A673 (cell line): Measurements from ENCODE around the gene PPARG. TPM values are rescaled to one million over a fixed set of nuclear protein-coding genes. Genes with fewer than 3 reads are reported as not detected.

Source experiments
- BruUV-seq: library from RNA; stranded (reverse); fragments of 400-500 nt; replicated peaks from 2 replicates; lab custom pipeline; 2021; lab: Mats Ljungman, UMichigan
- CTCF ChIA-PET: fragments of 300-600 bp; sonication (Branson Sonifier 250); formaldehyde crosslinking; loops from one replicate; lab custom pipeline; 2022; ENCODE audit warnings: antibody characterized with exemption; lab: Charles Lee
- POLR2A ChIA-PET: fragments of 300-600 bp; sonication (Branson Sonifier 250); formaldehyde crosslinking; loops from one replicate; lab custom pipeline; 2022; ENCODE audit warnings: antibody characterized with exemption; ENCODE audit not compliant: low non-redundant PET; lab: Charles Lee
- DNase-seq: peaks from one replicate; pipeline ENCODE4 v3.0.0-alpha.2; 2015; ENCODE audit warnings: low spot score
- H3K27ac ChIP-seq: fragments of 200-600 bp; sonication (generic); 2 replicates; pipeline ENCODE4 v1.5.1; 2016; ENCODE audit warnings: mixed run types, low read depth, mild to moderate bottlenecking, mixed read lengths, antibody characterized with exemption, low read length; ENCODE audit not compliant: poor library complexity, severe bottlenecking
- H3K27me3 ChIP-seq: fragments of 200-600 bp; sonication (generic); replicated peaks from 2 replicates; pipeline ENCODE4 v1.6.1; 2017; ENCODE audit warnings: mixed run types, low read depth, mild to moderate bottlenecking, mixed read lengths, antibody characterized with exemption, low read length; ENCODE audit not compliant: insufficient read depth, poor library complexity
- H3K36me3 ChIP-seq: fragments of 200-600 bp; sonication (generic); 2 replicates; pipeline ENCODE4 v1.6.1; 2016; ENCODE audit warnings: mixed run types, mild to moderate bottlenecking, mixed read lengths, antibody characterized with exemption, low read length; ENCODE audit not compliant: insufficient read depth, poor library complexity, severe bottlenecking
- H3K4me1 ChIP-seq: fragments of 200-600 bp; sonication (generic); 2 replicates; pipeline ENCODE4 v1.6.1; 2017; ENCODE audit warnings: mixed run types, mild to moderate bottlenecking, mixed read lengths, antibody characterized with exemption, low read length; ENCODE audit not compliant: insufficient read depth, poor library complexity, severe bottlenecking
- H3K4me3 ChIP-seq: fragments of 200-600 bp; sonication (generic); 2 replicates; pipeline ENCODE4 v1.5.1; 2016; ENCODE audit warnings: low read depth, mixed run types, mild to moderate bottlenecking, mixed read lengths, low read length; ENCODE audit not compliant: poor library complexity, severe bottlenecking
- H3K9me3 ChIP-seq: fragments of 200-600 bp; sonication (generic); 2 replicates; pipeline ENCODE4 v1.6.1; 2016; ENCODE audit warnings: mixed run types, low read depth, mild to moderate bottlenecking, mixed read lengths, antibody characterized with exemption, low read length; ENCODE audit not compliant: poor library complexity, severe bottlenecking
- EZH2 ChIP-seq: fragments of 200-600 bp; sonication (generic); IDR thresholded peaks from 2 replicates; pipeline ENCODE4 v1.6.1; 2017; ENCODE audit warnings: borderline replicate concordance, low read depth, mild to moderate bottlenecking, mixed read lengths, antibody characterized with exemption, low read length; ENCODE audit not compliant: poor library complexity, severe bottlenecking
- intact Hi-C: fragments of 100-400 bp; cut with micrococcal nuclease; formaldehyde crosslinking; loops from one replicate; pipeline ENCODE4 v1.10.0; 2022; ENCODE audit not compliant: unreplicated experiment
- total RNA-seq: library from RNA; stranded (reverse); gene quantifications from 2 replicates; pipeline ENCODE4 v1.2.3, GENCODE V29; 2021
- TF ChIP-seq, protein P1 (sequence below): fragments of 300-800, 200-600 bp; sonication (generic); conservative IDR thresholded peaks from 2 replicates; pipeline ENCODE4 v1.5.1; 2017; ENCODE audit warnings: low read depth, mild to moderate bottlenecking, antibody characterized with exemption, low read length, moderate library complexity, mixed read lengths

The PPARG gene
- total RNA-seq, 1 experiment from 2014 or later = 0.62 TPM

DNA sequence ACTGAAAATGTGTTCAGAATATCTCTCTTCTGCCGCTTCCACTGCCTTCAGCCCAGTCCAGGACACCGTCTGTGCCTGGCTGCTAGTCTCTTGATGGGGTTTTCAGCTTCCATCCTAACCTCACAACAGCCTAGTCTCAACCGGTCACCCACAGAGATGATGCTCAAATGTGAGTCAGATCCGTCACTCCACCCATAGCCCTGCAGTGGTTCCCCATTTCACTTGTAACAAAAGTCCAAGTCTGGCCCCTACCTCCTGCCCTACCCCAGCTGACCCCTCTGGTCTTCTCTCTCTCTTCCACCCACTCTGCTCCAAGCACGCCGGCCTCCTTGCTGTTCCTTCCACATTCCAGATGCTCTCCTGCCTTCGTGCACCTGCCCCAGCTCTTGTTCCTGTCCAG lies 68.1 kb downstream of the PPARG start:
- intact Hi-C loops = no loop called here
- TF ChIP-seq EZH2 = no peak
- TF ChIP-seq, protein P1, sequence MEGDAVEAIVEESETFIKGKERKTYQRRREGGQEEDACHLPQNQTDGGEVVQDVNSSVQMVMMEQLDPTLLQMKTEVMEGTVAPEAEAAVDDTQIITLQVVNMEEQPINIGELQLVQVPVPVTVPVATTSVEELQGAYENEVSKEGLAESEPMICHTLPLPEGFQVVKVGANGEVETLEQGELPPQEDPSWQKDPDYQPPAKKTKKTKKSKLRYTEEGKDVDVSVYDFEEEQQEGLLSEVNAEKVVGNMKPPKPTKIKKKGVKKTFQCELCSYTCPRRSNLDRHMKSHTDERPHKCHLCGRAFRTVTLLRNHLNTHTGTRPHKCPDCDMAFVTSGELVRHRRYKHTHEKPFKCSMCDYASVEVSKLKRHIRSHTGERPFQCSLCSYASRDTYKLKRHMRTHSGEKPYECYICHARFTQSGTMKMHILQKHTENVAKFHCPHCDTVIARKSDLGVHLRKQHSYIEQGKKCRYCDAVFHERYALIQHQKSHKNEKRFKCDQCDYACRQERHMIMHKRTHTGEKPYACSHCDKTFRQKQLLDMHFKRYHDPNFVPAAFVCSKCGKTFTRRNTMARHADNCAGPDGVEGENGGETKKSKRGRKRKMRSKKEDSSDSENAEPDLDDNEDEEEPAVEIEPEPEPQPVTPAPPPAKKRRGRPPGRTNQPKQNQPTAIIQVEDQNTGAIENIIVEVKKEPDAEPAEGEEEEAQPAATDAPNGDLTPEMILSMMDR = no peak
- DNase-seq = no peak
- BruUV-seq = no TSS peak
- H3K27me3 ChIP-seq = no peaks in the 10 kb centered on the region
- POLR2A ChIA-PET = no interaction called here
- CTCF ChIA-PET = no interaction called here
- no peak overlapping the region for H3K27ac ChIP-seq
- H3K4me3 ChIP-seq = no peak overlapping the region
- H3K9me3 ChIP-seq = no peaks in the 10 kb centered on the region
- H3K4me1 ChIP-seq = no peaks in the 10 kb centered on the region
- H3K36me3 ChIP-seq = no peaks in the 10 kb centered on the region

DNA sequence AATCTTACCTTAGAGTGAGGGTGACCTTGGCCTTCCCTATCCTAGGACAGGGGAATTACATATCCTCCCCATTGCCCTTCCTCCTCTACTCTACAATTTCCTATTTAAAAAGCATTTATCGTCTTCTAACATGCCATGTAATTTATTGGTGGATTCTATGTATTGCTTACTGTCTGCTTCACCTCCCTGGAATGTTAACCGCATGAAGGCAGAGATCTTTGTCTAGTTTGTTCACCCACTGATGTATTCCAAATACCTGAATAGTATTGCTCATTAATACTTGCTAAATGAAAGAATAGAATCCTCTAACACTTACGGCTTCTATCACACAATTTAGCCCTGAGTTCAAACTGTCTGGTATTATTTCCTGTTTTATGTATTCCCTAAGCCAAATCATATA lies 68.6 kb downstream of the PPARG start:
- H3K4me1 ChIP-seq = no peaks in the 10 kb centered on the region
- no peak overlapping the region for H3K4me3 ChIP-seq
- TF ChIP-seq EZH2 = no peak
- TF ChIP-seq, protein P1 = no peak
- intact Hi-C loops = no loop called here
- no peaks in the 10 kb centered on the region for H3K9me3 ChIP-seq
- H3K27ac ChIP-seq = no peak overlapping the region
- no peaks in the 10 kb centered on the region for H3K27me3 ChIP-seq
- no peaks in the 10 kb centered on the region for H3K36me3 ChIP-seq
- no peak for DNase-seq
- BruUV-seq = no TSS peak
- CTCF ChIA-PET = no interaction called here
- POLR2A ChIA-PET = no interaction called here

DNA sequence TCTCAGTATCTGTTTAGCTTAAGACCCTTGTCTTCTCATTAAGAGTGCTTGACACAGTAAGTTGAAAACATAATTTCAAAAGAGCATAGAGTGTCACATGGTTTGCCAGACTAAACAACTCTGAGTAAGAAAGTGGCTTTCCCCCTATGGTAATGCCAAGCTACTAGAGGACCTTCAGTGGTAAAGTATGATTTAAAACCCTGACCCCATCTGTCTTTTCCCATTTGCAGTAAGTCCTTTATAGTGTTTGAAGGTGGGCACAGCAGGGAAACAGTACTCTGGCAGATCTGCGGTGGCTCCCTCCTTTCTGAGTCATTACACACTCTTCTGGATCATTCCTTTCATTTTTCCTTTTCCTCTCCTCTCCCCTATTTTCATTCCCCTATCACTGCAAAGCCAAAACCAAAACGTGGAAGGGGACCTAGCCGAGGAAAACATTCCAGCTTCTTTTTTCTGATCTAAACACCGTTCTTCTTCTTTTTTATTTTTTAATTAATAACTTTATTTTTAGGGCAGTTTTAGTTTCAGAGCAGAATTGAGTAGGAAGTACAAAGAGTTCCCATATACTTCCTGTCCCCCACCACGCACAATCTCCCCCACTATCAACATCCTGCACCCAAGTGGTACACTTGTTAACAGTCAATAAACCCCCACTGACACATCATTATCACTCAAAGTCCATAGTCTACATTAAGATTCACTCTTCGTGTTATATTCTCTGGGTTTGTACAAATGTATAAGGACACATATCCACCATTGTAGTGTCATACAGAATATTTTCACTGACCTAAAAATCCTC lies 74.7 kb downstream of the PPARG start:
- no peak for DNase-seq
- ChIA-PET POLR2A (no interaction called here), CTCF (no interaction called here)
- Histone ChIP-seq H3K27ac (no peak overlapping the region), H3K36me3 (no peaks in the 10 kb centered on the region), H3K9me3 (no peaks in the 10 kb centered on the region), H3K4me3 (no peak overlapping the region), H3K27me3 (no peaks in the 10 kb centered on the region), H3K4me1 (no peaks in the 10 kb centered on the region)
- intact Hi-C loops = no loop called here
- no TSS peak for BruUV-seq
- TF ChIP-seq, protein P1 = no peak
- TF ChIP-seq EZH2 = no peak
